GM21526 (cell line): Measurements from ENCODE around the gene SNF8.

ENCODE experiments used
- ATAC-seq: cut with Tn5 transposase; IDR thresholded peaks from one replicate; pipeline ENCODE4 v1.9.1; 2021; ENCODE audit warnings: moderate library complexity; ENCODE audit not compliant: unreplicated experiment, low FRiP score

SNF8 gene

GRCh38 chr17:48930435-48930873 is 14.2 kb downstream of the SNF8 start:
- no peak for ATAC-seq

- ATAC-seq, result no peak
Measured at GRCh38 chr17:48929812-48930165, 14.9 kb downstream of the SNF8 start.

GRCh38 chr17:48928876-48929811 is 15.5 kb downstream of the SNF8 start:
- ATAC-seq, result no peak

- ATAC-seq, result no peak
Measured at GRCh38 chr17:48927978-48928745, 16.5 kb downstream of the SNF8 start.

GRCh38 chr17:48925991-48926342 is 18.7 kb downstream of the SNF8 start:
- no peak for ATAC-seq

- ATAC-seq, result no peak
Measured at GRCh38 chr17:48925251-48925990, 19.2 kb downstream of the SNF8 start.

- ATAC-seq, result no peak
Measured at GRCh38 chr17:48915459-48916282, 29.0 kb downstream of the SNF8 start.

- ATAC-seq, result no peak
Measured at GRCh38 chr17:48912476-48912875, 32.2 kb downstream of the SNF8 start.

- no peak for ATAC-seq
Measured at GRCh38 chr17:48910370-48910769, 34.3 kb downstream of the SNF8 start.

- no peak for ATAC-seq
Measured at GRCh38 chr17:48909783-48910182, 34.9 kb downstream of the SNF8 start.

- ATAC-seq, result peak; percentile 22
Measured at GRCh38 chr17:48908853-48909394, 35.7 kb downstream of the SNF8 start.

GRCh38 chr17:48908047-48908843 is 36.4 kb downstream of the SNF8 start, which contains the start of gene UBE2Z:
Gene UBE2Z (plus strand): TSS chr17:48908407. CDS start chr17:48908504, 97 bp downstream.
- peak; percentile 62 for ATAC-seq

GRCh38 chr17:48907713-48908046 is 37.0 kb downstream of the SNF8 start:
- peak; percentile 2 for ATAC-seq

GRCh38 chr17:48905987-48906515 is 38.6 kb downstream of the SNF8 start:
- no peak for ATAC-seq

GRCh38 chr17:48904428-48904827 is 40.2 kb downstream of the SNF8 start:
- no peak for ATAC-seq

GRCh38 chr17:48903401-48903800 is 41.2 kb downstream of the SNF8 start:
- ATAC-seq, result no peak

- ATAC-seq, result no peak
Measured at GRCh38 chr17:48901241-48901640, 43.4 kb downstream of the SNF8 start.

GRCh38 chr17:48894886-48895285 is 49.8 kb downstream of the SNF8 start:
- no peak for ATAC-seq
